A549 (cell line): ENCODE measurements around the gene PLBD2.

Experiments
- CBX2 ChIP-seq: fragments of 200-600 bp; sonication (generic); IDR thresholded peaks from 2 replicates; pipeline ENCODE4 v1.6.1; 2016; ENCODE audit warnings: low read depth, mild to moderate bottlenecking, borderline replicate concordance
- CTCF ChIP-seq: fragments of >200 bp; sonication (Bioruptor Twin); formaldehyde crosslinking; IDR thresholded peaks from 3 replicates; pipeline ENCODE4 v1.5.1; 2016
- EP300 ChIP-seq, 2 experiments: fragments of >200 bp; sonication (Bioruptor Twin); formaldehyde crosslinking; IDR thresholded peaks; 2 replicates in 1 of 2; 3 replicates in 1 of 2; pipeline ENCODE4 v1.6.1; 2016 to 2017
- HOXB13 ChIP-seq: fragments of 250-450 bp; sonication (Bioruptor Pico); IDR thresholded peaks from 2 replicates; pipeline ENCODE4 v1.5.0; 2020; ENCODE audit warnings: low read depth, mild to moderate bottlenecking, moderate library complexity
- KDM1A ChIP-seq: fragments of 200-600 bp; sonication (generic); IDR thresholded peaks from 2 replicates; pipeline ENCODE4 v1.6.1; 2016; ENCODE audit warnings: low read depth, mild to moderate bottlenecking
- MAFK ChIP-seq: fragments of 450-650 bp; IDR thresholded peaks from 2 replicates; pipeline ENCODE4 v1.6.1; 2014; ENCODE audit not compliant: partially characterized antibody
- MAX ChIP-seq: IDR thresholded peaks from 2 replicates; pipeline ENCODE4 v1.6.1; 2012
- POLR2A ChIP-seq: IDR thresholded peaks from 2 replicates; pipeline ENCODE4 v1.6.1; 2012; ENCODE audit warnings: mild to moderate bottlenecking, low read length
- RARB ChIP-seq: fragments of 250-450 bp; sonication (Bioruptor Pico); IDR thresholded peaks from 2 replicates; pipeline ENCODE4 v1.8.0; 2021; ENCODE audit warnings: mild to moderate bottlenecking, moderate library complexity
- RCOR1 ChIP-seq: fragments of 150-350 bp; IDR thresholded peaks from 2 replicates; pipeline ENCODE4 v1.6.1; 2014; ENCODE audit warnings: antibody characterized with exemption, low read length, low read depth
- REST ChIP-seq: fragments of 200-600 bp; sonication (generic); IDR thresholded peaks from 2 replicates; pipeline ENCODE4 v1.6.1; 2016; ENCODE audit warnings: antibody characterized with exemption, mild to moderate bottlenecking, moderate library complexity
- RFX5 ChIP-seq: fragments of 450-650 bp; IDR thresholded peaks from 2 replicates; pipeline ENCODE4 v1.7.1; 2014; ENCODE audit warnings: antibody characterized with exemption, mild to moderate bottlenecking, moderate library complexity
- SMC3 ChIP-seq: fragments of >200 bp; sonication (Bioruptor Twin); formaldehyde crosslinking; IDR thresholded peaks from 3 replicates; pipeline ENCODE4 v1.6.1; 2018; ENCODE audit warnings: inconsistent platforms
- USF2 ChIP-seq: fragments of 450-650 bp; IDR thresholded peaks from 2 replicates; pipeline ENCODE4 v1.6.1; 2014; ENCODE audit warnings: antibody characterized with exemption

- TF ChIP-seq MAFK (no peak), CTCF (no peak), POLR2A (no peak), EP300 (IDR thresholded peaks at IDR 0.05) (no peak), MAX (no peak), SMC3 (no peak), REST (no peak), RARB (CRISPR knock-in tag) (no peak), USF2 (no peak), KDM1A (no peak), RCOR1 (no peak), CBX2 (no peak), RFX5 (no peak), HOXB13 (CRISPR knock-in tag) (no peak)
These were observed 11.3 kb upstream of the PLBD2 start for GRCh38 chr12:113347107-113347506.
